ENCODE data around the gene FBRS.

DNA sequence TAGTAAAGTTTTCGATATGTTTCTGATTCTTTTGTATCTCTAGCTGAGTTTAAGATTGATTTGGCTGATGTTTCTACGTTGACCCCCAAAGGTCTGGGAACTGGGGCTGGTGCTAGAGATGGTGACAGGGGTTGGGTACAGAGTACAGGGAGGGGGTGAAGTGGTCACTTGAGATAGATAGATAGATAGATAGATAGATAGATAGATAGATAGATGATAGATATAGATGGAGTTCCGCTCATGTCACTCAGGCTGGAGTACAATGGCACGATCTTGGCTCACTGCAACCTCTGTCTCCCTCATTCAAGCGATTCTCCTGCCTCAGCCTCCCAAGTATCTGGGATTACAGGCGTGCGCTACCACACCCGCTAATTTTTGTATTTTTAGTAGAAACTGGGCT, 1.8 kb upstream of the FBRS start:
- TF ChIP-seq POLR2AphosphoS5 (IDR thresholded peaks at IDR 0.05) (no peak), EP300 (IDR thresholded peaks at IDR 0.05) (no peak), POLR2A (IDR thresholded peaks at IDR 0.05) (no peak)
- TF ChIP-seq, protein P1, sequence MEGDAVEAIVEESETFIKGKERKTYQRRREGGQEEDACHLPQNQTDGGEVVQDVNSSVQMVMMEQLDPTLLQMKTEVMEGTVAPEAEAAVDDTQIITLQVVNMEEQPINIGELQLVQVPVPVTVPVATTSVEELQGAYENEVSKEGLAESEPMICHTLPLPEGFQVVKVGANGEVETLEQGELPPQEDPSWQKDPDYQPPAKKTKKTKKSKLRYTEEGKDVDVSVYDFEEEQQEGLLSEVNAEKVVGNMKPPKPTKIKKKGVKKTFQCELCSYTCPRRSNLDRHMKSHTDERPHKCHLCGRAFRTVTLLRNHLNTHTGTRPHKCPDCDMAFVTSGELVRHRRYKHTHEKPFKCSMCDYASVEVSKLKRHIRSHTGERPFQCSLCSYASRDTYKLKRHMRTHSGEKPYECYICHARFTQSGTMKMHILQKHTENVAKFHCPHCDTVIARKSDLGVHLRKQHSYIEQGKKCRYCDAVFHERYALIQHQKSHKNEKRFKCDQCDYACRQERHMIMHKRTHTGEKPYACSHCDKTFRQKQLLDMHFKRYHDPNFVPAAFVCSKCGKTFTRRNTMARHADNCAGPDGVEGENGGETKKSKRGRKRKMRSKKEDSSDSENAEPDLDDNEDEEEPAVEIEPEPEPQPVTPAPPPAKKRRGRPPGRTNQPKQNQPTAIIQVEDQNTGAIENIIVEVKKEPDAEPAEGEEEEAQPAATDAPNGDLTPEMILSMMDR (IDR thresholded peaks at IDR 0.05) = no peak
